GM21515 (cell line): ENCODE data around the gene GSTP1.

ENCODE experiments used
- ATAC-seq: cut with Tn5 transposase; IDR thresholded peaks from one replicate; pipeline ENCODE4 v1.9.1; 2021; ENCODE audit not compliant: unreplicated experiment

GSTP1 gene

DNA sequence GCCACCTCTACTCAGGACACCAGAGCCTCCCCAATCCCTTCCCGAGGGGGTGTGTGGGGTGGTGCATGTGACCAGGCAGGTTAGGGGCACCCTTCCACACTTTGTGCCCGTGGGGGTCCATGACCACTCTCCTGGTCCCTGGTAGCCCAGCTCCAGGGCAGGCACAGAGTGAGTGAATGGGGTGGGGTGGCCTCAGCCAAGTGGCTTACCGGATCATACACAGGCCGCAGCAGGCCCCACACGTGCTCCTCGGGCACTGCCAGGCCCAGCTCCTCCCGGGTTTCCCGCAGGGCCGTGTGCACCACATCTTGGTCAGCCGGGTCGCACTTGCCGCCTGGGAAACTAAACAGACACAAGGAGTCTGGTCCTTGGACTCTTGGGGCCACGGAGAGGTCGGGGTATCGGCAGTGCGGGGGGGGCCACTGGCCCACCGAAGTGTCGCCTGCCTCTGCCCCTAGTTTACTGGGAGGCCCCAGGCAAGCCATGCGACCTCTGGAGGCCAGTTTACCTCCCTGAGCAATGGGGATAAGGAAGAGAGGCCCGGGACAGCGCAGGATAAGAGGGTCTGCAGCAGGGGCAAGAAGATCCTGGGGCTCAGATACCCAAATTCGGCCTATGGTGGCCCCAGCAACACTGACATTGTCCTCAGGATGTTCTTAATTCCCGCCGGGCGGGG is 45.2 kb downstream of the GSTP1 start:
- ATAC-seq: no peak

DNA sequence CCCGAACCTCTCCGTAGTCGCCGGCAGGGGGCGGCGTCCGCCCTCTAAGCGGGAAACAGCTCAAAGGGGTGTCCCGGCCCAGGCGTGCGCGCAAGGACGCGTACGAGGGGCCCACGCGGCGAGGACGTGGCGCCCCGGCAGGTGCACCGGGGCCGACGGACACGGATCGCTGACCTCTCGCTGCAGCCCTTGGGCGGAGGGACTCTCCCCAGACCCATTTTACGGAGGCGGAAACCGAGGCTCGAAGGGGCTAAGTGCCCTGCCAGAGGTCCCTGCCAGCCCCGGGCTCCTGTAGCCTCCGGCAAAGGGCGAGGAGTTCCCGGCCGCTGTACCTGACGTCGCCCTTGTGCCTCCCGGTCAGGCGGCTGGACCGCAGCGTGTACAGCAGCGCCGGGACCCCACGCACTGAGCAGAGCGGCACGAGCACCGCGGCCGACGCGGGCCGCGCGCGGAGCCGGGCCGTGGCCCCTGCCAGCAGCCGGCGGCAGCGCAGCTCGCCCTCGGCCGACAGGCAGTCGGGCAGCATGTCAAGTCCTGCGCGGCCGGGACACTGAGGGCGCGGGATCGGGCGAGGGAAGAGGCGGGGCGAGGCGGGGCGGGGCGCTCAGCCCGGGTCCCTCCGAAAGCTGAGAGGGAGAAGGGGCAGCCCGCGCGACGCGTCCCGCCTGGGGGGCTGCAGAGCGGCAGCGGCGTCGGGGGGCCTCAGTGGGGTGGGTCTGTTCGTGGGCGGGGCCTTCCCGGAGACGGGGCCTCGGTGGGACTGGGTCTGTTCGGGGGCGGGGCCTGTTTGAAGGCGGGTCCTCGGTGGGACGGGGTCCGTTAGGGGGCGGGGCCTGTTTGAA is 46.0 kb downstream of the GSTP1 start, which contains the start of gene NUDT8:
TSS of gene NUDT8 (minus strand) at position 552 of the 842 bp plus-strand sequence. CDS start at position 526, 26 bp downstream.
- ATAC-seq: peak; percentile 36

DNA sequence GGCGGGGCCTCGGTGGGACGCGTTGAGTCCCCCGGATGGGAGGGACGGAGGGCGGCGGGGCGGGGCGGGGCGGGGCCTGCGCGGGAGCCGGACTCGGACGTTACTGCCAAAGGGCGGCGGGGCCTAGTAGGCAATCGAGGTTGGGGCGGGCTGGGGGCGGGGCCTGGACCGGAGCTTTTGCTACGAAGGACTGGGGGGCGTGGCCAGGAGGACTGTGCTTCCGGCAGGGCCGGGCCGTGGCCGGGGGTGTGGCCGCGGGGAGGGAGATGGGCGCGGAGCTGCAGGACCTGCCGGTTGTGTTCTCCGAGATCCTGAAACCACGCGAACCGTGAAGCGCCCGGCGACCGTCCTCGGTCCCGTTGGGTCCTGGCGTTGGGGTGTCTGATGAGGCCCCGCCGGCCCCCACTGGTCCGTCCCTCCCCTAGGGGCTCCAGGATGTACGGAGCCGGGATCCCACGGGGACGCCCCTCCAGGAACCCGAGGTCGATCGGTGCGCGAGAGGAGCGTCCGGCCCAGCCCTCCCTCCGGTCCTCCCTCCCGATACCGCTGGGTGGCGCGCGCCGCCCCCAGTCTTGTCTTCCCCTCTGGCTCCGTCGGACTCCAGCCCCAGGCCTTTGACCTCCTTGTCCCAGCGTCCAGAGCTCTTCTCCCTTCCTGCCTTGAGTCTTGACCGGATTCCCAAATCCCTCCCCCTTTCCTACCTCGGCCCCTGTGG is 46.8 kb downstream of the GSTP1 start:
- peak; percentile 60 for ATAC-seq

DNA sequence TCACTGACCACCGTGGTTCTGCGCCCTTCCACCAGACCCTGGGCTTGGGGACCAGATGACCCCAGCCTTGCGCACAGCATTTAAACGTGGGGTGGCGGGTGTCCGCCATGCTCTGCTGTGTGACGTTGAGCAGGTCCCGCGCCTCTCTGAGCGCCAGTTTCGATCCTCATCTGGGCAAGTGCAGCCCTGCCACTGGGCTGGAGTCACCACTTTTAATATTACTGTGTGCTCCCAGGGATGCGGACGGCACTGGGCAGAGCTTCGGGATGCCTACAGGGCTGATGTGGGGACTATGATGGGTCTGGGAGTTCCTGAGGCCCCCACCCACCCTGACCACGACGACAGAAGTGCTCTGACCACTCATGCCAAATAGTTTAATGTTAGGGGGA is 47.3 kb downstream of the GSTP1 start:
- no peak for ATAC-seq

DNA sequence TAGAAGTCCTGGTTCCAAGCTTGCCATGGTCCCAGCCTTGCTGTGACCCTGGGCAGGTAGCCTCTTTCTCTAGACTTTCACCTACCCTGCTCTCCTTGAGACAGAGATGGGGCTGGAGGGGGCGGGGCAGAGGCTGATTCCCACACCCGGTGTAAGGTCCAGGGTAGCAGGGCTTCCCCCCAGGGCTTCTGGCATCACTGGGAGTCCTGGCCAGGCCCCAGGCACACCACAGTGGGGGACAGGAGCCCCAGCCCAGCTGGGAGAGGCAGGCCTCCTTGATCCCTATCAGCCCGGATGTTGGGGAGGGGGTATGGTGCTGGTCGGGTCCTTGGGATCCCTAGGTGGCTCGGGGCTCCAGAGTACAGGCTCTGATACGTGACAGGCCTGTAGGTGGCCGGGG is 47.8 kb downstream of the GSTP1 start:
- ATAC-seq: no peak

DNA sequence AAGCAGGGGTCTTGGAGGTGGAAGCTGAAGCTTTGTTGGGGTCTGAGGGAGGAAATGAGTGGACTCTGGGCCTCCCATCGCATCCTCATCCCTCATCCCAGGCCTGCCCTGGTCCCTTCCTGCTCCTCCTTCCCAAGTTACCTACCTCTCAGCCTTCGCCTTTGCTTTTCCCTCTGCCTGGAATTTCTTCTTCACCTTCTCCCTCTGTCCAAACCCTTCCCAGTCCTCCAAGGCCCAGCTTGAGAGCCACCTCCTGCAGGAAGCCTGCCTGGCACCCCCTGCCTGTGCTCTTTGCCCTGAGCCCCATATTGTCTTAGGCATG is 48.2 kb downstream of the GSTP1 start:
- no peak for ATAC-seq

DNA sequence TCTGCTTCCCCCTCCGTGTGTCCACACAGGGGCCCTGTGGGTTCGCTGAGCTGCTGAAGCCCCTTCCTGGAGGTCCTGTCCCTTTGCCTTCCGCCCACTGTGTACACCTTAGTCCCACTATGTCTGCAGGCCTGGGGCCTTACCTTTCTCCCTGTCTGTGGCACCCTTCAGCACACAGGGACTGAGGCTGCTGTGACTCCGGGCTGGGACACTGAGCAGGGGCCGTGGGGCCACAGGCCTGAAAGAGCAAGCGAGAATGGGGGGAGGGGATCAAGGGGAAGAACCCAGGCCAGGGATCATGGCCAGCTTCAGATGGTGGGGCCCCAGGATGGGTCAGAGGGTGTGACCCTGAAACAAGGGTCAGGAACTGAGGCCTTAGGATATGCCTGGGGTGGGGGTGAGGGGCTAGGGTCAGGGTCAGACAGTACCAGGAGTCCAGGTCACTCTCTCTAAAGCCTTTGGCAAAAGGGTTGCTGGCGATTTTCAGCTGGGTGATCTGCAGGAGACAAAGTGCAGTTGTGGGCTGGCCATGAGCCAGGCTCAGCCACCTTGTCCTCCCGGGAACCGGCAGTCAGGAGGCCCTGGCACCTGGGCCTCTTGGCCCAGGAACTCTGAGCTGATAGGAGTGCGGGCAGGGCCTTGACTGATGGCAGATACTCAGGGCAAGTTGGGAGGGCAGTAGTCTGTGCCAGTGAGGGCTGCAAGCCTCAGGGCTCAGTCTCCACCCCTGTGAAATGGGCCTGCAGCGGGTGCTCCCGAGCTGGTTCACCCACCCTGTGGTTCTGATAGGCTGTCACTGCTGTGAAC is 48.8 kb downstream of the GSTP1 start:
- ATAC-seq: no peak

DNA sequence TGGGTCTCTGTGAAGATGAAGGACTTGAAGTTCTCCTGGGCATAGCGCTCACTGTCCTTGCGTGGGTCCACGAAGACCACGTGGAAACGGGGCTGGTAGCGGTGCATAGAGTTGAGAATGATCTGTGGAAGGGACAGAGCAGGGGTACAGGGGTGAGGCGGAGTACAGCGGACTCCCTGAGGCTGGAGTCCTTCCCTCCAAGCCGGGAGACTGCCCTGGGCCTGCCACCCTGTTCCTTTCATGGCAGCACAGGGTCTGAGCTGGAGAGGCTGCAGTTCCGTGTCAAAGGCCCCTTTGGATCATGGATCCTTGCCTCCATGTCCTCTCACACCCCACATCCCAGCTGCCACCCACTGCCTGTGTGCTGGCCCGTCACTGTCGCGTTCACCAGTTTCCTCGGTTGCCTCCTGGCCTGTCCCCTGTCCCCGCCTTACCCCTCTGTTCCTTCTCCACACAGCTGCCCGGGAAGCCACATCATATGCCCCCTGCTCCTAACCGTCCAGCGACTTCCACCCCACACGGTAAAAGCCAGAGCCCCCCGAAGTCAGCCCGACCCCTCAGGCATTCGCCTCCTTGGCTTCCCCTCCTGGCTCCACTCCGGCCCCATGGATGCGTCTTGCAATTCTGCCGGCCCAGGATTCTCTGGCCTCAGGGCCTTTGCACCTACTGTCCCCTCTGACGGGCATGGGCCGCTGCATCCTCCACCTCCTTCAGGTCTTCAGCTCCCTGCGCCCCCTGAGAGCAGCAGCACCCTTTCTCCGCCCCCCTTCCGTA is 49.6 kb downstream of the GSTP1 start:
- no peak for ATAC-seq

DNA sequence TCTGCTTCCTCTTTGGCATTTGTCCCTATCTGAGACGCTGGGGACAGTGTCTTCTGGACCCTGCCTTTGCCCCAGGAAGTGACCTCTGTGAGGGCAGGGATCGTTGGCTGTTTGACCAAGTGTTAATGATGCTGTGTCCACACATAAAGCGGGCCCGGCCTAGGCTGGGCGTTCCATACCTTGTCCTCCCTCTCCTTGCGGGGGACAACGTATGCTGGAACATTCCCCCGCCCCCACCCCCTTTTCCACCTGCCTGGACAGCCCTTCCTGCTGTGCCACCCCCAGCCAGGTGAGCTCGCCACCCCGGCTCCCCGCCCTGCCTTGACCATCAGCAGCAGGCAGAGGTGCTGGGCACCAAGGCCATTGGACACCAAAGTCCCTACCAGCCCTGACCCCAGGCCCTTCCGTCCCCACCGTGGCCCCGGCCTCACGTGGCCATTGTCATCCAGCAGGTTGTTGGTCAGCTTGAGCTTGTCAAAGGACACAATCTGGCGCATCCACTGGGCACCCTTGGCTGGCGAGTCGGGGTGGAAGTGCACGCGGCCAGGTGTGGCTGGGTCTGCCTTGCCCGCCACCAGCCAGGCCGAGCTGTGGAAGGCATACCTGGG is 50.2 kb downstream of the GSTP1 start:
- ATAC-seq: no peak

DNA sequence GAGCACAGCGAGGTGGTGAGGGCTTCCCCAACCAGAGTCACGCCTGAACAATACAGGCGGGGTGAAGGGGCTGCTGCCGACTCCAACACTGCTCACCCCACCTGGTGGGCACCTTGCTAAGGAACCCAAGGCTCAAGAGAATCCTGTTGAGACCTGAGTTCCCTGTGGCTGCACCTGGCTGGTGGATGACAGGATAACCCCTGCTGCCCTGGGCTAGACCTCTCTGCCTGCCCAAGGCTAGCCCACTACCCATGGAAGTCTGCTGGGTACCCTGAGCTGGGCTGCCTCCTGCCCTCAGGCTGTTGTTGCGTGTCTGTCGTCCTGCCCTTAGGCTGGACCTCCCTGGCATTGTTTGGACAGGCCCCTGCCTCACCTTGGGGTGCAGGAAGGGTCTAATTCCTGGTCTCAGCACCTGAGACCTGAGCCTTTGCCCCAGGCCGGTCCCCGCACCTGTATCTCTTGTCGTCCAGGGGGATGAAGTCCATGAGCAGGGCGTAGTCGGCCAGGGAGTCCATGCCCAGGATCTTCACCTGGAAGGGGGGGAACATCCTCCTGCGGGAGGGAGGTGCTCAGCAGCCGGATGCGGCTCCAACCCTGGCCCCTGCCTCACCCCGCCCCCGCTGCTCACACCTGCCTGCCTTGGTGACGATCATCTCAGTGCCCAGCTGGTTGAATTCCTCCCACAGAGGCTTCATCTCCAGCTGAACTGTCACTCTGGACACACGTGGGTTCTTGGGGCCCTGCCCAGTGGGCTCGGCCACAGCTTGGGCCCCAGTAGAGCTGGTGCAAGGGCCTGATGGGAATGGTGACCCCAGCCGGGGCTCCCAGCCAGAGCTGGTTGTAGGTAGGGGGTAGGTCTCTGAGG is 51.0 kb downstream of the GSTP1 start:
- ATAC-seq: no peak

DNA sequence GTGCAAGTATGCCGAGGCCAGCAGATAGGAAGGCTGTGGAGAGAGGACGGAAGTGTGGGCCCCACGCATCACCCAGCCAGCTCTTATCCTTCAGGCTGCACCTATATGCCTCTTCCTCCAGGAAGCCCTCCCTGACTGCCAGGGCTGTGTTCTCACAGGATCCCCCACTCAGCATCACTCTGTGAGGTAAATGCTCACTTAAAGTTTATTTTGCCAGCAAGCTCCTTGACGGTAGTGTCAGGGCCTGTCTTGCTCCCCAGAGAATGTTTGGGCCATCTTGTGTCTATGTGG is 51.6 kb downstream of the GSTP1 start:
- ATAC-seq: no peak
